Activated T-cell treated with anti-CD3 and anti-CD28 coated beads, Interleukin-2, amount 50 U/mL, for 72 hours (primary cell): Measurements from ENCODE around the gene BDH2. TPM values are rescaled to one million over a fixed set of nuclear protein-coding genes. Genes with fewer than 3 reads are reported as not detected.

ENCODE experiments used
- ATAC-seq, 2 donors: fragments of 150-1000 bp; cut with Tn5 transposase; replicated peaks in 1 of 2; 2 replicates each; pipeline ENCODE4 v1.10.0; 2021; ENCODE audit warnings: moderate library complexity in 2 of 2, mild to moderate bottlenecking in 1 of 2
- DNase-seq, 2 donors: peaks; one replicate each; pipeline ENCODE4 v3.0.0; 2021 to 2022; ENCODE audit warnings: mixed read lengths in 1 of 2
- H3K27ac Mint-ChIP-seq: one replicate; pipeline ENCODE4 v1.8.0; 2022; ENCODE audit warnings: mild to moderate bottlenecking, moderate library complexity, mixed read lengths
- H3K27me3 Mint-ChIP-seq: one replicate; pipeline ENCODE4 v1.8.0; 2022; ENCODE audit warnings: low read depth, mixed read lengths
- H3K36me3 Mint-ChIP-seq, 2 donors: one replicate each; pipeline ENCODE4 v1.8.0; 2022; ENCODE audit warnings: mixed read lengths in 2 of 2, mild to moderate bottlenecking in 1 of 2; ENCODE audit not compliant: insufficient read depth in 2 of 2
- H3K4me1 Mint-ChIP-seq: one replicate; pipeline ENCODE4 v1.8.0; 2022; ENCODE audit warnings: low read depth, mixed read lengths
- H3K4me3 Mint-ChIP-seq, 2 donors: one replicate each; pipeline ENCODE4 v1.8.0; 2022; ENCODE audit warnings: mild to moderate bottlenecking in 2 of 2, mixed read lengths in 2 of 2, moderate library complexity in 2 of 2
- H3K9me3 Mint-ChIP-seq, 2 donors: one replicate each; pipeline ENCODE4 v1.8.0; 2022; ENCODE audit warnings: mixed read lengths in 2 of 2
- total RNA-seq, 2 donors: library from RNA; stranded (reverse); gene quantifications; one replicate each; pipeline ENCODE4 v1.2.3, GENCODE V29; 2022

BDH2 gene
- total RNA-seq: 10 to 100 TPM; 15.6 to 17.6 TPM

DNA sequence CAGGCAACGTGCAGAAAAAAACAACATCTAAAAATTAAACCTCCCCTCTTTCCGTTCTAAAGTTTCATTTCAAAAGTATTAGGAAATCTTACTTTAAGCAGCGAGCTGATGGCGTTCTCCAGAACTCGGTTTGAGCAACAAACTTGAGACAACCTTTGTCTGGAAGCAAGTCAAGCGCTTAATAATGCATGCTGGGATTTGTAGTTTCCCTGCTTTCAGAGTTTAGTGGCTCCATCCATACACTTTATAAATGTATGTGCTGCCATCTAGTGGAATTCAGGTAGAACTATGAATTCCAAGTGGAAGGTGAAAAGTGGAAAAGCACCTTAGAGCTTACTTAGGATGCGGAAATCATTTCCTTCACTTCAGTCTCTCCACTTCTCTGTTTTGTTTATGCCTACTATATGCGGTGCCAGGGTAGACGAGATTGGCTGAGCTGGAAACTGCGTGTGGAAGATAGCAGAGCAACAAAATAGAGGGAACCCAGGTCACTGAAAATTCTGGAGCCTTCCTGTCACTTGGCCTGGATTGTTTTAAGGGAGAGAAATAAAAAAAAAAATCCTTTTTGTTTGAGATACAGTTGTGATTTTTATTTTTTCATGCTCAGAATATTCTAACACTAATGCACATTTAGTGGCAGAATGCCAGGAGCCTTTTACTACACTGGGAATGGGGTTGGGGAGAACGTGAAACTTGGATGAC lies at the start of gene BDH2:
BDH2 (minus strand) TSS at position 144 of the 702 bp plus-strand sequence. CDS start 3,580 bp downstream, outside the sequence.
- peak within 1 kb of the TSS; percentile 88 to 100 for H3K4me3 Mint-ChIP-seq
- peak; percentile 96 to 97 for ATAC-seq
- peaks cover 31% of the 10 kb centered on the region for H3K4me1 Mint-ChIP-seq
- H3K36me3 Mint-ChIP-seq: peaks cover 0 to 2% of the 10 kb centered on the region in 2 donors
- peak within 1 kb of the TSS; percentile 100 for H3K27ac Mint-ChIP-seq
- no peaks in the 10 kb centered on the region for H3K9me3 Mint-ChIP-seq
- no peaks in the 10 kb centered on the region for H3K27me3 Mint-ChIP-seq
- DNase-seq: peak; percentile 41 to 48

DNA sequence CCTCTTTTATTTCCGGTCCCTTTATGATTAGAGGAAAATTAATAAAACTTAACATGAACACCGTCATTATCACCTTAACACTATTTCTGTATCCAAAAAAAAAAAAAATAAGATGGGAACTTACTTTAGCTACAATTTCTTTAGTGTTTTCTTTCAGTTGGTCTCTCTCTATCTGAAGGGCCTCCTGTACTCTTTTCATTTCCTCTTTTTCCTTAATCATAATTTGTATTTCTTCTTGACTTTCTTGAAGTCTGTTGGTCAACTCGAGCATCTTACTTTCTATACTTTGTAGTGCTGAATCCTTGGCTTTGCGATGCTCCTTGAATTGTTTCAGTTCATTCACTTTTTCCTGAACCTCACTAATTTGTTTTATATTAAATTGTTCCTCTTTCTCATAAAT lies 45.3 kb upstream of the BDH2 start:
- Mint-ChIP-seq H3K9me3 (no peaks in the 10 kb centered on the region), H3K4me3 (no peak overlapping the region), H3K27me3 (no peaks in the 10 kb centered on the region), H3K4me1 (no peaks in the 10 kb centered on the region), H3K36me3 (peaks cover 13 to 55% of the 10 kb centered on the region in 2 donors), H3K27ac (no peak overlapping the region)
- ATAC-seq (no peak), DNase-seq (no peak)

DNA sequence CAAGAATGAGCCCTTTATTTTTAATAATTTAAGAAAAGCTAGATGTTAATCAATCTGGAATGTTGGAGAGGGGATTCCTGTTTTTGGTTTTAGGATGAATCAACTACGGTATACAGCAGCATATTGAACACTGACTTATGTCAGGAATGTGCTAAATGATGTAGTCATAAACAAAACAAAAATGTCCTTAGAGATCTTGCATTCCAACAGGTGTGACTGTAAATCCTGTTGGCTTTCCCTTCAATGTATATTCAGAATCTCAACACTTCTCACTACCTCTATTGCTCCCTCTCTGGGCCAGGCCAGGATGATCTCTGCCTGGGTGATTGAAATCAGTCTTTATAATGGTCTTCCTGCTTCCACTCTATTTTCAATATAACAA lies 37.8 kb upstream of the BDH2 start:
- Mint-ChIP-seq H3K27me3 (no peaks in the 10 kb centered on the region), H3K4me3 (no peak overlapping the region), H3K27ac (peak overlapping the region; percentile 39), H3K9me3 (no peaks in the 10 kb centered on the region), H3K4me1 (no peaks in the 10 kb centered on the region), H3K36me3 (peaks cover 17 to 37% of the 10 kb centered on the region in 2 donors)
- DNase-seq (no peak), ATAC-seq (no peak)

DNA sequence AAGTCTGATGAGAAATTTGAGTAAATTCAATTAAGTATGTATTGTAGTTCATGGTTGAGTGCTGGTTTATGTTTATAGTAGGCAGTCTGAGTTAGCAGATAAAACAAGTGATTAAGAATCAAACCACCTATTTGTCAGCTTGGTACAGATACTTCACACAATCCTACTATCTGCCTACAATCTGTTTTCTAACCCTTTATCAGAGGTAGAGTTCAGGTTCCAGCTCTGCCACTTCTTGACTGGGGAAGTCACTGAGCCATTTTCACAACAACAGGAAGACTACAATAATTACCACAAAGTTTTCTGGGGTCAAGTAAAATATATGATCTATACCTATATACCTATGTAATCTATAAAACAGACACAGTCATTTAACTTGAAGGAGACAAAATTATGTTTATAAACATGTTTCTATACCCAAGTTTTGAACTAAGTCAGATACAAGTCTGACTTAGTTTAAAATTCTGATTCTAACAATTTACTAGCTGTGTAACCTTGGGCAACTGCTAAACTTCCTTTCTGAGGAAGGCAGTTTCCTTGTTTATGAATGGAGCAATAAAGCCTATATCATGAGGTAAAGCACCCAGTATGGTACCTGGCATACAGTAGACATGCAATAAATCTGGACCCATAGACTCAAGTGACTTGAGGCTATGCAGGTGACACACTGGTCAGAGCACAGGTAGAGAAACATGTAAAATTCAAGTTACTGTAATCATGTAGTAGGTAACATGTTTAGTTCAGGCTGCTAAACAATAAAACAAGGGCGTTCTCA lies 37.2 kb upstream of the BDH2 start:
- Mint-ChIP-seq H3K4me1 (no peaks in the 10 kb centered on the region), H3K36me3 (peaks cover 19 to 40% of the 10 kb centered on the region in 2 donors)

DNA sequence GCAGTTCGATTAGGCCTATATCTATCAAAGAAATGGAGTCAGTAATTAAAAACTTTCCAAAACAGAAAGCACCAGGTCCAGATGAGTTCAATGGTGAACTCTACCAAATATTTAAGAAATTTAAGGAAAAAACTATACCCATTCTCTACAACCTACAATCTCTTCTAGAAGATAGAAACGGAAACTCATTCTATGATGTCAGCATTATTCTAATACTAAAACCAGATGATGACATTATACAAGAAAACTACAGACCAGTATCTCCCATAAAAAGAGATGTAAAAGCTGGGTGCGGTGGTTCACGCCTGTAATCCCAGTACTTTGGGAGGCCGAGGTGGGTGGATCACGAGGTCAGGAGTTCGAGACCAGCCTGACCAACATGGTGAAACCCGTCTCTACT lies 29.5 kb upstream of the BDH2 start:
- Mint-ChIP-seq H3K9me3 (peaks cover 5 to 7% of the 10 kb centered on the region in 2 donors), H3K36me3 (peaks cover 12 to 49% of the 10 kb centered on the region in 2 donors), H3K4me3 (no peak overlapping the region), H3K27ac (no peak overlapping the region), H3K4me1 (no peaks in the 10 kb centered on the region), H3K27me3 (no peaks in the 10 kb centered on the region)
- DNase-seq (no peak), ATAC-seq (no peak)

More for the DNA sequence above, 37.2 kb upstream of the BDH2 start:
- no peaks in the 10 kb centered on the region for H3K9me3 Mint-ChIP-seq
- no peaks in the 10 kb centered on the region for H3K27me3 Mint-ChIP-seq
- DNase-seq (no peak), ATAC-seq (no peak)
- H3K27ac Mint-ChIP-seq: no peak overlapping the region
- no peak overlapping the region for H3K4me3 Mint-ChIP-seq

DNA sequence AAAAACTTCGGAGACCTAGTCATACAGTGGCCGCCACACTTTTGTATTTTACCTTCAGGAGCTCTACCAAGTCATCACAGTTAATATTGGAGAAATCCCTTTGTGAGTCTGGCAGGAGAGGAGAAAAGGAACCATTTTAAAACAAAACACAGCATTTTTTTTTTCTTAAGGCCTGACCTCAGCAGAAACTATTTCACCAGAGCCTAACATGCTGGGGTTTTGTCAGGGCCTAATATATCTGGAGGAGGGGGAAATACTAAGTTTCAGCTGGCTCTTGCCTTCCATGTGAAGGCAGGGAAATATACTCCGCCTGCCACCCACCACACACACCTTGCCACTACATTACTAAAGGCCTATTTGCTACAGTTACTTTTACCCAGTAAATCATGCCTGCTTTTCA lies 26.5 kb upstream of the BDH2 start:
- peaks cover 12 to 56% of the 10 kb centered on the region in 2 donors for H3K36me3 Mint-ChIP-seq
- no peak for DNase-seq
- H3K4me1 Mint-ChIP-seq: no peaks in the 10 kb centered on the region

DNA sequence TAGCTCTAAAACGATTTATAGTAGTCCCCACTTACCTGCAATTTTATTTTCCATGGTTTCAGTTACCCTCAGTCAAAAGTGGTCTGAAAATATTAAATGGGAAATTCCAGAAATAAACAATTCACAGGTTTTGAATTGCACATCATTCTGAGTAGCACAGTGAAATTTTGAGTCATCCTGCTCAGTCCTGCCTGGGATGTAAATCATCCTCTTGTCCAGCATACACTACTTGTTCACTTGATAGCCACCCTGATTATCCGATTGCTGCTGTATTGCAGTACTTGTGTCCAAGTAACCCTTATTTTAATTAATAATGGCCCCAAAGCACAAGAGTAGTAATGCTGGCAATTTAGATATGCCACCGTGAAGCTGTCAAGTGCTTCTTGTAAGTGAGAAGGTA lies 23.5 kb upstream of the BDH2 start:
- no peaks in the 10 kb centered on the region for H3K27me3 Mint-ChIP-seq
- ATAC-seq: no peak
- H3K4me1 Mint-ChIP-seq: no peaks in the 10 kb centered on the region

More for the DNA sequence above, 26.5 kb upstream of the BDH2 start:
- H3K4me3 Mint-ChIP-seq: no peak overlapping the region
- H3K27me3 Mint-ChIP-seq: no peaks in the 10 kb centered on the region
- H3K27ac Mint-ChIP-seq: no peak overlapping the region
- ATAC-seq: no peak
- H3K9me3 Mint-ChIP-seq: peaks cover 5 to 7% of the 10 kb centered on the region in 2 donors

DNA sequence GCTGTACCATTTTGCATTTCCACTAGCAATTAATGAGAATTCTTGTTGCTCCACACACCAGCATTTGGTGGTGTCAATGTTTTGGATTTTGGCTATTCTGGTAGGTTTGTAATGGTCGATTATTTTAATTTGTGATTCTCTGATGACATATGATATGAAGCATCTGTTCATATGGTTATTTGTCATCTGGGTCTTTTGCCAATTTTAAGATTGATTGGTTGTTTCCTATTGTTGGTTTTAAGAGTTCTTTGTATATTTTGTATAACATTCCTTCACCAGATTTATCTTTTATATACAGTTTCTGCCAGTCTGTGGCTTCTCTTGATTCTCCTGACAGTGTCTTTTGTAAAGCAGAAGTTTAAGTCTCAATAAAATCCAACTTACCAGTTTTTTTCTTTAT lies 18.5 kb upstream of the BDH2 start:
- H3K27me3 Mint-ChIP-seq: no peaks in the 10 kb centered on the region
- no peak overlapping the region for H3K27ac Mint-ChIP-seq
- no peak for DNase-seq
- H3K4me1 Mint-ChIP-seq: no peaks in the 10 kb centered on the region
- H3K36me3 Mint-ChIP-seq: peaks cover 4 to 19% of the 10 kb centered on the region in 2 donors
- no peaks in the 10 kb centered on the region for H3K9me3 Mint-ChIP-seq
- ATAC-seq: no peak
- no peak overlapping the region for H3K4me3 Mint-ChIP-seq

More for the DNA sequence above, 23.5 kb upstream of the BDH2 start:
- DNase-seq: no peak
- peaks cover 2 to 4% of the 10 kb centered on the region in 2 donors for H3K9me3 Mint-ChIP-seq
- H3K27ac Mint-ChIP-seq: no peak overlapping the region
- H3K36me3 Mint-ChIP-seq: peaks cover 13 to 47% of the 10 kb centered on the region in 2 donors
- H3K4me3 Mint-ChIP-seq: no peak overlapping the region

DNA sequence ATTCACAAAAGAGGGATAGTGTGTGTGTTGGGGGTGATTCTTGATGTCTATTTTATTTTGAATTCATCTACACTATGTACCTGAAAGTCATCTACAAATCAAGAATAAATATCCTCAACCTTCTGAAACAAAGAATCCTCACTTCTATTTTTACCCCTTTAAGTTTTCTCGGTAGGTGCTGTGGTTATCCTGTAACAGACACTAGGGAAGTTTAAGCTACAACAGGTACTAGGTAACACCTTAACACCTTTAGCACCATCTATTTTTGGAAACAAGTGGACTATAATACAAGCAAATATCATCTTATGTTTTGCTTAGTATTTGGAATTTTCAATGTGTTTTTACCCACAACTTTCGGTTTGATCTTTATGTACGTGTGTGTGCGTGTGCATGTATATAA lies 12.0 kb upstream of the BDH2 start:
- no peaks in the 10 kb centered on the region for H3K9me3 Mint-ChIP-seq
- ATAC-seq (no peak), DNase-seq (no peak)
- no peak overlapping the region for H3K27ac Mint-ChIP-seq
- peaks cover 6 to 19% of the 10 kb centered on the region in 2 donors for H3K36me3 Mint-ChIP-seq
- no peak overlapping the region for H3K4me3 Mint-ChIP-seq
- H3K27me3 Mint-ChIP-seq: no peaks in the 10 kb centered on the region
- no peaks in the 10 kb centered on the region for H3K4me1 Mint-ChIP-seq

DNA sequence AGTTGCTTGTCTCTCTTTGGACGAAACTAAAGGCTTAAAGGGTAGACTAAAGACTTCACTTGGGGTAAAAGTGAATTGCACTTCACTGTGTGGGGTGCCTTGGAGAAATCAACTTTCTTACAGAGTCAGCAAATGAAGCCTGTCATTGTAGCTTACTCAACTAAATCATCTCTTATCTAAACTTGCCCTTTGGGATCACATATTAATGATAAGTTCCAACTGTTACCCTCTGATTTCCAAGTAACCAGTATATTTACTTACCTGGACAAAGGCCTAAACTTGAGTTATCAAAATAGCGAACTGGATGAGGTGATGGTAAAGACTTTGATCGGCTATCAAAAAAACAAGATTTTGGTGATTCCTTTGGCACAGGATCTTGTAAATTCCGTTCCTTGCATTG lies 8.9 kb upstream of the BDH2 start:
- DNase-seq (no peak), ATAC-seq (no peak)
- H3K4me1 Mint-ChIP-seq: peaks cover 4% of the 10 kb centered on the region
- H3K27me3 Mint-ChIP-seq: no peaks in the 10 kb centered on the region
- no peak overlapping the region for H3K4me3 Mint-ChIP-seq
- H3K27ac Mint-ChIP-seq: no peak overlapping the region
- H3K9me3 Mint-ChIP-seq: no peaks in the 10 kb centered on the region
- H3K36me3 Mint-ChIP-seq: peaks cover 6 to 19% of the 10 kb centered on the region in 2 donors

DNA sequence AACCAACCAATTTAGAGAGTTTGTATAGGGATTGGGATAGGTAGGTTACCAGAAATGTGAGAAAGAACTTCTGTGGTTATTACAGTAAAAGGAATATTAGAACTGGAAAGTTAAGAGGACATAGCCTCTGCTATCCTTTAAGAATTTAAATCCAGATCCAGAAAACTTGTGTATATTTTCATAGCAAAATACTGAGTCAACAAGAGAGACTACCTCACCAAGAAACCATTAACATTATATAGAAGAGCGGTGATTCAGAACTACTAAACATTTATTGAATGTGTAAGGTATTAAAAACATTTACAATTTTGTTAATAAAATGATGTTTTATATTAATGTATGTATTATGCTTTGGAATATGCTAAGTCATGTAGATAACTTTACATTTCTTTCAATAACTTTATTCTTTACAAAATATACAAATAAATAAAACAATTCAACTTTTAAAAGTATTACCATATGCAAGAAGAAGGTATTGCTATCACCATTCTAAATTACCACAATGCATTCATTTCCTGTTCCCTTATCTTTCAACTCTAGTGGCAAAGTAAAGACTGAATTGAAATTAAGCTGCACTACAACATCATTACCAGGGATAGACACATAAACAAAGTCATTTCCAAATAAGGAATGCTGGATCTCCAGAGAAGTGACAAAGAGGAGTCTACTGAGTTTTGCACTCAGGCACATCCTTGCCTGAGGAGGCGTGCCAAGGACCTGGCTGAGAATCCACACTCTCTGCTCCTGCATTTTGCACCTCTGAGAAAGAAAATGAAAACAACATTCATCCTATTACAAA lies 6.1 kb upstream of the BDH2 start:
- H3K27me3 Mint-ChIP-seq: no peaks in the 10 kb centered on the region
- H3K36me3 Mint-ChIP-seq: peaks cover 3 to 17% of the 10 kb centered on the region in 2 donors
- H3K4me1 Mint-ChIP-seq: peaks cover 4% of the 10 kb centered on the region
- ATAC-seq (no peak), DNase-seq (no peak)
- no peak overlapping the region for H3K27ac Mint-ChIP-seq
- H3K9me3 Mint-ChIP-seq: no peaks in the 10 kb centered on the region
- no peak overlapping the region for H3K4me3 Mint-ChIP-seq

DNA sequence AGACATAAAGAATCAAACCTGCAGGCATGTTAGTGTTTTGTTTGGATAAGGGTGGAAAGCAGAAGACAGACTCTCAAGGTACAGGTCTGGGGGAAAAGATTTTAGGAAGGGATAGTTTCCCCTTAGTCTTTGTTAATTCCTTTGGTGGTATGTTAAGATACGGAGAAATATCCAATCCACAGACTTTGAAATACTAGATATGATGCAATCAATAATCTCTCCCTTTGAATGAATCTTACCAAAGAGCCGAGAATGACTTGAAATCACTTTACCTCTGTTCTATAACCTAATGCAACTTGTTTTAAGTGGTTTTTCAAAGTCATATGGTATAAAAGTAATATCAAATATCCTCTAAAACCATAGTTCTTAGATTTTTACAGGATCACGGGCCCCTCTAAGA lies 5.3 kb upstream of the BDH2 start:
- H3K4me1 Mint-ChIP-seq: peaks cover 7% of the 10 kb centered on the region
- DNase-seq (no peak), ATAC-seq (no peak)
- H3K9me3 Mint-ChIP-seq: no peaks in the 10 kb centered on the region
- H3K36me3 Mint-ChIP-seq: peaks cover 3 to 12% of the 10 kb centered on the region in 2 donors
- no peaks in the 10 kb centered on the region for H3K27me3 Mint-ChIP-seq
- H3K27ac Mint-ChIP-seq: no peak overlapping the region
- H3K4me3 Mint-ChIP-seq: no peak overlapping the region

DNA sequence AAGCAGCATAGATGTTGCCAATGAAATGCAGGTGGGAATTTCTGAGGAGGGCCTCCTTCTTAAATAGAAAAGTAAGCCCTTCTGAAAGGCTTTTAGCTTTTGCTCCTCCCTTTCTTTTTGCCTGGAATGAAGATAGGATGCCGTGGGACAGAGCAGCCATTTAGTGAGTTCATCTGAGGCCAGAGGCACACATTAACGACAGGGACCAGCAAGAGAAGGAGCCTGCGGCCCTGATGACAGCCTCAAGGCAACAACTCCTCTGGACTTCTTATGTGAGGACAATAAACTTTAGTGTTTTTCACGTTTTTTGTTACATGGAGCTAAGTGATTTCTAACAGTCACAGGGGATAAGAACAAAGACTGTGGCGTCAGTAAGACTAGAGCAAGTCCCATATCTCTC lies 1.1 kb upstream of the BDH2 start:
- Mint-ChIP-seq H3K9me3 (no peaks in the 10 kb centered on the region), H3K4me1 (peaks cover 31% of the 10 kb centered on the region), H3K27ac (no peak overlapping the region), H3K36me3 (peaks cover 0 to 2% of the 10 kb centered on the region in 2 donors), H3K4me3 (no peak overlapping the region), H3K27me3 (no peaks in the 10 kb centered on the region)
- DNase-seq (no peak), ATAC-seq (no peak)
